A549 treated with AZD9567 at 1 μM for 4 hours (cell line): ENCODE measurements around the gene PNKP. TPM values are rescaled to one million over a fixed set of nuclear protein-coding genes. Genes with fewer than 3 reads are reported as not detected.

Experiments used
- total RNA-seq: library from RNA; stranded (reverse); fragments of 200-300 nt; extraction: Qiagen RNA extraction; gene quantifications from 5 replicates; pipeline ENCODE4 v1.2.3, GENCODE V29; 2022; ENCODE audit not compliant: insufficient read depth

The PNKP gene
- 17.3 to 59.3 TPM (median 55.7 TPM) in 5 replicates for total RNA-seq

DNA sequence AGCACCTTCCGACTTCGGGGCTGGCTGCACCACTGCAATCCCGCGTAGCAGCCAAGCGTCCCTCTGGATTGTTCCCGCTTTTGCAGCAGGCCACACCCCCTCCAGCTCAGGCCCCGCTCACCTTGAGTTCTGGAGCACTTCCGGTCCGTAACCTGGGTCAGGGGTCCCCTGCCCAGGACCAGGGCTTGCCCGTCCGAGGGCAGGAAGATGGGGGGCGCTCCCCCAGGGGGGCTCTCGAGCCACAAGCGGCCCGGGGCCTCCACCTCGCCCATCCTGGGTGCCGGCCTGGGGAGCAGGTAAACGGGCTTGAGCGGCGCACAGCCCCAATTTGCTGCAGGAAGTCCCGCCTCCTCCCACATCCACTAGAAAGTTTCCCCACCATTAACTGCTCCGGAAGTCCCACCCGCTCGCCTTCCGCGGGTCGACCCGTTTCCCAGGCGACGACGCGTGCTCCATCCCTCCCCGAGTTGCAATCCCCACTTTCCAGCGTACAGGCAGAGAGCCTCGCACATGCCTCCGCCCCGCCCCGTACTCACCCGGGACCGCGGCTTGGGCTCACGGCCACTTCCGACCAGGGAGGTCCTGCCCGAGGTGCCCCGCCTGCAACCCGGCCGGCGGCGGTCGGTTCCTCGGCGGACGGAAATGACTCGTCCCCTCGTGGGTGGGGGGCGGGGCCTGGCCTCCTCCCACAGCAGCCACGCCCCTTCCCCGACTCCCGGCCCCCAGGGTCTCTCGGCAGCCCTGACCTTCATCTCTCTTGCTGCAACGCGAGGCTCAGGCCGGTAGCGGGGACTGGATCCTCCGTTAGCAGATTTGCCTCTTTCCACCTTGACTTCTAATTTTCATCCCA is at the start of gene PNKP:
Gene PNKP (minus strand): TSS at position 644 of the 850 bp plus-strand sequence. CDS start 372 bp downstream, at position 272.

DNA sequence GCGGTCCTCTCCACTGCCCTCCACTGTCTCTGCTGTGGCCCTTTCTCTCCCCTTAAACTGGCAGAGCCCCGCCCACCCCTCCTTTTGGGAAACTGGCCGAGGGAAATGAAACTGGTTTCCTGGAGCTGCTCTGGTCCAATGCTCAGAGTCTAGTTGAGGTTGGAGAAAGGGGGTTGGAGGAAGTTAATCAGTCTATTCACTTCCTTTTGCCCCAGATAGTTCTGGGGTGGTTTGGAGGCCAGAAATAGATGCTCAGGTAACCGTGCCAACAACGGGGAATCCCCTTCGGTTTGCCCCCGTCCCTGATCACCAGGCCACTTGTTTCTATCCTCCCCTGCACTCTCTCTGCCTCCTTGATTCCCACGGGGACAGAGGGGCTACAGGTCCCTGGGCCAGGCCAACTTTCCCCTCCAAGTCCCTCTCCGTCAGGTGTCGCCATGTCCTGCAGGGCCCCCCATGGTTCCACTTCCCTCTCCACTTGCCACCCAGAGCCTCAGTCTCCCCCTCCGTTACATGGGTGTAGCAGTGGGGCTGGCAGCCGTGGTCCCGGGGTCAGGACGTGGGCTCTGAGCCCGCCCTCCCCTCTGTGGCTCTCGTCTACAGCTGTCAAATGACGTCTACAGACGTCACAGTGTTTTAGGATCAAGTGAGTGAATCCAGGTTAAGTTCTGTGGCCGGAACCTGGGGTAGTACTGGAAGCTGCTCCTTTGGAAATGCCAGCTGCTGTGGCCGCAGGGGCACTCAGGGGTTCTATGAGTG is 29.7 kb upstream of the PNKP start, which contains the start of gene IL4I1:
Gene IL4I1 (minus strand): TSS at position 25 of the 759 bp plus-strand sequence. CDS start 727 bp downstream, outside the sequence.

DNA sequence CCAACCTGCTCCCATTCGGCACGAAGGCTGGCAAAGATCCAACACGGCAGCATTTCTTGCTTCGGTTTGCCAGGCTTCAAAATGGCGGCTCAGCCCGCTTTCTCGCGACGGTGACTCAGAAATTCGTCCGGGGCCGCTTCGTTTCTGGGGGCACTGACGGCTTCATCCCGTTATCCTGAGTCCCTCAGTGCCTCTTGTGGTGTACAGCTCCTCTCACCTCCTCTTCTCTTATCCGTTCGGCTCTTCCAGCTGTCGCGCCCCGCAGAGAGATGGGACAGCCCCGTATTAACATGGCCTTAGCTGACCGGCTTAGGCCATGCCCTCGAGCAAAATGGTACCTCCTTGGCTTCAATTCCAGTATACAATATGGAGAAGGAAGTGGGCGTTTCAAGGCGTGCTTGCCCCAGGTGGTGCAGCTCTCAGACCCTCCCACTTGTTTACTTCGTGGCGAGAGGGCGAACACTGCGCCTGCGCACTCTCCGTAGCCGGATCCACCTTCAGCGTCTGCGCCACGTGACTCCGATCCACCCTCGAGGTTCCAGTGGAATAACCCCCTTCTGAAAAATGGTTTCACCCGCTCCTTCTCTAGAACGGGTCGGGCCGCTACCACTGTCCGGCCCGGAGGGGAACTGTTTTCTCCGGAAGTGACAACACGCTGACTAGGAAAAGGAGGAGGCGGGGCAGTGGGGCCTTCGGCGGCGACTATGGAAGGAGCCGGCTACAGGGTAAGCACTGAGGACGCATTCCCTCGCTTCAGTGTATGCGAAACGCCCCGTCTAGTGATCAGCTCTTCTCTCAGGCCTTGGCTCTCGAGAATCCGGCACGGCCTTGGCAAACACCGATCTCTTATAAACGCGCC is 9.9 kb upstream of the PNKP start, which contains the start of the genes AKT1S1 and TBC1D17:
Gene AKT1S1 (minus strand): TSS at position 336 of the 859 bp plus-strand sequence. CDS start 4,060 bp downstream, outside the sequence.
Gene TBC1D17 (plus strand): TSS at position 683 of the 859 bp plus-strand sequence. CDS start 22 bp downstream, at position 705.

DNA sequence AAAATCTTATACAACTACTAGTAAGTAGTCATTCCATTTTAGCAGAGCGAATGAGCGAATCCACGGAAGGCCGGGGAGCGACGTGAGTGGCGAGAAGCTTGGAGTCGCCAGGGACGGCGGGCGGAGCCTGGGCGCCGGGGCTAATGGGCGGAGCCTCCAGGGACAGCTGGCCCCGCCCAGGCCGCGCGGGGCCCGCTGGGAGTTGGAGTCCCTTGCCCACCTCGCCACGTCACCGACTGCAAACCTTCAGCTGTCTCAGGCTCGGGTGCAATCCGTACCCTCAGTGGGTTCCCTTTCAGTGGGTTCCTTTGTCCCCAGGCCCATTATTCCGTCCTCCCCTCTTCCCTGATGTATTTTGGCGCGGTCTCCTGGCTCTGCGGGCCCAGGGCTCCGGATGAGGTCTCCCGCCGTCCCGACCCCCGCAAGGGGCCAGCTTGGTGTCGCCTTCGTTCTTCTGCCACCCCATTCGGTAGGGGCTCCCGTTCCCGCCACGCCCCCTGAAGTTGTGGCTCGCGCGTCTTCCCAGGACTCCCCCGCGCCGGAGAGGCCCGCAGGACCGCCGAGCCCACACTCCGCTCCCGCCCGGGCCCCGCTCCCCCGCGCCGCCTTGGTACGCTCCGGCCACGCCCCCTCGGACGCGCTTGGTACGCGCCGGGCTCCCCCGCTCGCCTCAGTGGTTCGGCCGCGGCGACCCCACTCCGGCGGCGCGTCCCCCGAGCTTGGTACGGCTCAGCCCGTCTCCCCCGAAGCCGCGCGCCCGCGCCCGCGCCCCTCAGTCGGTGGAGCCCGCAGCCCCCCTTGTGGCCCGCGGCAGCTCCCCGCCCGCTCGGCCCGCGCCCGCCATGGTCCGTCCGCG is 16.7 kb downstream of the PNKP start, which contains the start of gene PTOV1:
Gene PTOV1 (plus strand): TSS at position 673 of the 856 bp plus-strand sequence.

DNA sequence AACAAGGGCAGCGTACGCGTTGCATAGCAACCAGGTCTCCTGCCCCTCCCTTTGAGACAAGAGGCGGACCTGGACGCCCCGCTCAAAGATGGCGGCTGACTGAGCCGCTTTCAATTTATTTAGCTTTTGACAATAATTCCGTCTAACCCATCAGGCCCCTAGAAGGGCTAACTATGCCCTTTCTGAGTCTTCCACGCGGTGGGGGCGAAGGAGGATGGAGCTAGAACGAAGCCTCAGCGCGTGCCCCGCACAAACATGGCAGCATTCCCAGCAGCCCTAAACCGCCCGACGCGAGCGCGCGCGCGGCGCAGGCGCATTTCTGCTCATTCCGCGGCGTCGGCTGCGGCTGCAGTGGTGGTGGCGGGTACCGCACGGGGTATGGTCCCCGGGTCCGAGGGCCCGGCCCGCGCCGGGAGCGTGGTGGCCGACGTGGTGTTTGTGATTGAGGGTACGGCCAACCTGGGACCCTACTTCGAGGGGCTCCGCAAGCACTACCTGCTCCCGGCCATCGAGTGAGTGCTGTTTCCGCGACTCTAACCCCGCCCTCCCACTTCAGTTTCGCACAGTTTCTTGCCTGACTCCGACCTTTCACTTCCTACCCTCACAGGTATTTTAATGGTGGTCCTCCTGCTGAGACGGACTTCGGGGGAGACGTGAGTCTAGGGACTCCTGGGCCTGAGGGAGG is 49.3 kb downstream of the PNKP start, which contains the start of gene MED25:
Gene MED25 (plus strand): TSS at position 326 of the 685 bp plus-strand sequence. CDS start 53 bp downstream, at position 379.

DNA sequence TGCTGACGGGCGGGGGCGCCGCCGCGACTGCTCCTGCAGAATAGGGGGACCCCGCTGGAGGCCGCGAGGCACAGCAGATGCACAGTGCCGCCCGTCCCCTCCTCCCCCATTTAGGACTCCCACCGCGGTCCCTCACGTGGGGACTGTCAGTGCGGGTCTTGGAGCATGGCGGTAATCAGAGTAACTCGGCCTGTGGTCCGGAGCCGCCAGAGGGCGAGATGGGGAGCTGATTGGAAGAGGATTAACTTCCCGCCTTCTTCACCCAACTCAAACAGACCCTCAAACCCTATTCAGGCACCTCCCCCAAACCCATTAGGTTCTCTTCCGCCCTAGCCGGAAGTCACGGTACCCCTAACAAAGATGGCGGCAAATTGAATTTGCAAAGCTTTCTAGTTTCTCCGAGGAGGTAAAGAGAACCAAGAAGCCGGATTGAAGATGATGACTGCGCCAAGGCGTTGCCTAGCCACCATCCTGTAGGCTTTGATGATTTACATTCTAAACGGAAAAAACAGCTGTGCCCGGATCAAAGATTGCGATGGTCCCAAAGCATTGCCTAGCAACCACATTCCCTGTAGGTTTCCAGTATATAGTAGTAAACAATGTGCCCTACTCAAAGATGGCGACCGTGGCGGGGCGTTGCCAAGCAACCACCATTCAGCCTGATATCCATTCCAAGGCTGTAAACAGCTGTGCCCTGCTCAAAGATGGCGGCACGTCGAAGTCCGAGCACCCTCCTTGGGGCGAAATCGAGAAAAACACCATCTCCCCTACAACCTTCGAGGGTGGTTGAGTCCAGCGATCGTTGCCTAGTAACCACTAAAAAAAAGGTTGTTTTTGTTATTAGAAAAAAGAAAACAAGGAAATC is 54.1 kb downstream of the PNKP start, which contains the start of gene FUZ:
Gene FUZ (minus strand): TSS at position 296 of the 865 bp plus-strand sequence. CDS start 186 bp downstream, at position 110.

Other genes starting within 250 kb of the PNKP start
- 70.6 to 148 TPM (median 141 TPM) in 5 replicates for gene RRAS, start 227.4 kb downstream of the PNKP start, total RNA-seq
- 39.7 to 68.6 TPM (median 64.4 TPM) in 5 replicates for gene SCAF1, start 225.4 kb downstream of the PNKP start, total RNA-seq
- gene IRF3, start 201.7 kb downstream of the PNKP start, total RNA-seq: 92.2 to 110 TPM (median 99.0 TPM) in 5 replicates
- gene BCL2L12, start 201.6 kb downstream of the PNKP start, total RNA-seq: 71.8 to 79.2 TPM (median 75.2 TPM) in 5 replicates
- gene PRMT1, start 190.3 kb downstream of the PNKP start, total RNA-seq: 414 to 496 TPM (median 439 TPM) in 5 replicates
- gene ADM5, start 178.0 kb downstream of the PNKP start, total RNA-seq: 3.6 to 6.2 TPM (median 5.7 TPM) in 5 replicates
- gene CPT1C, start 176.5 kb downstream of the PNKP start, total RNA-seq: 5.0 to 13.7 TPM (median 11.4 TPM) in 5 replicates
- not detected in 5 replicates for gene TSKS, start 104.3 kb downstream of the PNKP start, total RNA-seq
- 55.3 to 61.9 TPM (median 56.1 TPM) in 5 replicates for gene AP2A1, start 100.6 kb downstream of the PNKP start, total RNA-seq
- 12.6 to 14.5 TPM (median 13.6 TPM) in 5 replicates for gene FUZ, start 54.3 kb downstream of the PNKP start, total RNA-seq
- gene MED25, start 49.3 kb downstream of the PNKP start, total RNA-seq: 57.3 to 69.4 TPM (median 66.8 TPM) in 5 replicates
- gene PTOV1, start 16.4 kb downstream of the PNKP start, total RNA-seq: 114 to 153 TPM (median 145 TPM) in 5 replicates
- 70.4 to 112 TPM (median 102 TPM) in 5 replicates for gene AKT1S1, start 9.8 kb upstream of the PNKP start, total RNA-seq
- 15.2 to 22.6 TPM (median 21.4 TPM) in 5 replicates for gene TBC1D17, start 10.1 kb upstream of the PNKP start, total RNA-seq
- 0.56 to 0.75 TPM (median 0.58 TPM) in 4 of 5 replicates, not detected in the other for gene IL4I1, start 29.3 kb upstream of the PNKP start, total RNA-seq
- 54.7 to 64.6 TPM (median 58.0 TPM) in 5 replicates for gene ATF5, start 61.6 kb upstream of the PNKP start, total RNA-seq
- 66.9 to 86.4 TPM (median 81.1 TPM) in 5 replicates for gene NUP62, start 61.9 kb upstream of the PNKP start, total RNA-seq
- gene SIGLEC11, start 93.6 kb upstream of the PNKP start, total RNA-seq: 0.03 TPM in 1 of 5 replicates, not detected in the others
- 40.2 to 47.6 TPM (median 43.1 TPM) in 5 replicates for gene VRK3, start 157.8 kb upstream of the PNKP start, total RNA-seq
- gene ZNF473, start 158.4 kb upstream of the PNKP start, total RNA-seq: 7.4 to 10.0 TPM (median 9.7 TPM) in 5 replicates